SKM-1 treated with dmso at 0.1 percent for 144 hours (cell line): Measurements from ENCODE around the gene SIN3B.

Experiments used
- DNase-seq: peaks from one replicate; lab custom pipeline; 2025; ENCODE audit not compliant: unreplicated experiment; lab: John Stamatoyannopoulos, UW

The SIN3B gene

DNA sequence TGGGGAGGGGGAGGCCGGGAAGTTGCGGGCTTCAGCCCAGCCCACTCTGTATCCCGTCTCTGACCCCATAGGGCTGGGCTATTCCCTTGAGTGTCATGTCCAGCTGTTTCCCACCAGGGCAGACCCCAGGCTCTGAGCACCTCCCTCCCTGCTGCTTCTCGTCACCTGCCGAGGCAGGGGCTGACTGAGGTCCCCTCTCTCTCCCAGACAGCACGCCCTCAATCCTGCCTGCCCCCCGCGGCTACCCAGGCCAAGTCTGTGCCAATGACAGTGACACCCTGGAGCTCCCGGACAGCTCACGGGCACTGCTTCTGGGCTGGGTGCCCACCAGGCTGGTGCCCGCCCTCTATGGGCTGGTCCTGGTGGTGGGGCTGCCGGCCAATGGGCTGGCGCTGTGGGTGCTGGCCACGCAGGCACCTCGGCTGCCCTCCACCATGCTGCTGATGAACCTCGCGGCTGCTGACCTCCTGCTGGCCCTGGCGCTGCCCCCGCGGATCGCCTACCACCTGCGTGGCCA is 60.2 kb downstream of the SIN3B start:
- no peak for DNase-seq

DNA sequence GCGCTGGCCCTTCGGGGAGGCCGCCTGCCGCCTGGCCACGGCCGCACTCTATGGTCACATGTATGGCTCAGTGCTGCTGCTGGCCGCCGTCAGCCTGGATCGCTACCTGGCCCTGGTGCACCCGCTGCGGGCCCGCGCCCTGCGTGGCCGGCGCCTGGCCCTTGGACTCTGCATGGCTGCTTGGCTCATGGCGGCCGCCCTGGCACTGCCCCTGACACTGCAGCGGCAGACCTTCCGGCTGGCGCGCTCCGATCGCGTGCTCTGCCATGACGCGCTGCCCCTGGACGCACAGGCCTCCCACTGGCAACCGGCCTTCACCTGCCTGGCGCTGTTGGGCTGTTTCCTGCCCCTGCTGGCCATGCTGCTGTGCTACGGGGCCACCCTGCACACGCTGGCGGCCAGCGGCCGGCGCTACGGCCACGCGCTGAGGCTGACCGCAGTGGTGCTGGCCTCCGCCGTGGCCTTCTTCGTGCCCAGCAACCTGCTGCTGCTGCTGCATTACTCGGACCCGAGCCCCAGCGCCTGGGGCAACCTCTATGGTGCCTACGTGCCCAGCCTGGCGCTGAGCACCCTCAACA is 60.8 kb downstream of the SIN3B start:
- DNase-seq = no peak

DNA sequence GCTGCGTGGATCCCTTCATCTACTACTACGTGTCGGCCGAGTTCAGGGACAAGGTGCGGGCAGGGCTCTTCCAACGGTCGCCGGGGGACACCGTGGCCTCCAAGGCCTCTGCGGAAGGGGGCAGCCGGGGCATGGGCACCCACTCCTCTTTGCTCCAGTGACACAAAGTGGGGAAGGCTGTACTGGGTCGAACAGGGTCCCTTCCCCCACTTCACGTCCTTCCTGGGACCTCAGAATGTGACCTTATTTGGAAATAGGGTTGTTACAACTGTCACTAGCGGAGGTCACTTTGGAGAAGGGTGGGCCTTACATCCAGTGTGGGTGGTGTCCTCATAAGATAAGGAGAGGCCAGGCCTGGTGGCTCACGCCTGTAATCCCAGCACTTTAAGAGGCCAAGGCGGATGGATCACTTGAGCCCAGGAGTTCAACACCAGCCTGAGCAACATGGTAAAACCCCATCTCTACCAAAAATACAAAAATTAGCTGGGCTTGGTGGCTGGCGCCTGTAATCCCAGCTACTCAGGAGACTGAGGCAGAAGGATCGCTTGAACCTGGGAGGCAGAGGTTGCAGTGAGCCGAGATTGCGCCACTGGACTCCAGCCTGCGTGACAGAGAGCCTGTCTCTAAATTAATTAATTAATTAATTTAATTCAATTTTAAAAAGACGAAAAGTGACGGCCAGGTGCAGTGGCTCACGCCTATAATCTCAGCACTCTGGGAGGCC is 61.4 kb downstream of the SIN3B start:
- no peak for DNase-seq

DNA sequence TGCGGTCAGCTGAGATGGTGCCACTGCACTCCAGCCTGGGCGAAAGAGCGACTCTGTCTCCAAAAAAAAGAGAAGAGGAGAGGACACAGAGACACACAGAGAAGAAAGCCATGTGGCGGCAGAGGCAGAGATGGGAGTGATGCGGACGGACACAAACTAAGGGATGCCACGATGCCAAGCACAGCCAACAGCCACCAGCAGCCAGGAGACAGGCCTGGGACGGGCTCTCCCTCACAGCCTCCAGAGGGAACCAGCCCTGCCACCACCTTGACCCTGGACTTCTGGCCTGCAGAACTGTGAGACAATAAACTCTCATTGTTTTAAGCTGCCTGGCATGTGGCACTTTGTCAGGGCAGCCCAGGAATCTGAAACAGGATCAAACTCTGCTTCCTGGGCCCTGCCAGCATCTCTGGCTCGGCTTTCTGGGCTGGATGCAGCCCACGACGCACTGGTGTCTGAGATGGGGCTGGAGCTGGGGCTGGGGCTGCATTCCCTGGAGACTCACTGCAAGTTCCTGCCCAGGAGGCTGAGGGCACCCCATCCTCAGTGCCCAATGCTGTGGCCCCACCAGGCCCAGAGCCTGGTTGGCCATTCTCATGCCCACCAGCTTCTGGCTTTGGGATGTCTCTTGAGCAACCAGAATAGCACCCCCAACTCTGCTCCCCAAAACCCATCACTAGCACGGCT is 62.6 kb downstream of the SIN3B start:
- no peak for DNase-seq

DNA sequence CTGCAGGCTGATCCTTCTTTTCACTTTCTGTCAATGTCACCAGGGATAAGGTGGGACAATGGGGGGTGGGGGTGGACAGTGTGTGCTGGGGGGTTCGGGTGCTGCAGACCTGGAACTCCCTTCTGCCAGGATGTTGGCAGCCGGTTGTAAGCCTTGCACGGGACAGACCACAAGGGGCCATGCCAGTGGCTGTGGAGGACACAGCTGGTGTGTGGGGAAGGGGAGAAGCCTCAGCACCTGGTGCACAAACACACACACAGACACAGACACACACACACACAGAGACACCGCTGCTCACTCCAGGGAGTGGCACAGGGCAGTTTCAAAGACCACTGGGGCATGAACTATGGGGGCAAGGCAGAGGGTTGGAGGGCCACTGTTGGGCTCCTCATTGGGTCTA is 63.2 kb downstream of the SIN3B start:
- DNase-seq = no peak

DNA sequence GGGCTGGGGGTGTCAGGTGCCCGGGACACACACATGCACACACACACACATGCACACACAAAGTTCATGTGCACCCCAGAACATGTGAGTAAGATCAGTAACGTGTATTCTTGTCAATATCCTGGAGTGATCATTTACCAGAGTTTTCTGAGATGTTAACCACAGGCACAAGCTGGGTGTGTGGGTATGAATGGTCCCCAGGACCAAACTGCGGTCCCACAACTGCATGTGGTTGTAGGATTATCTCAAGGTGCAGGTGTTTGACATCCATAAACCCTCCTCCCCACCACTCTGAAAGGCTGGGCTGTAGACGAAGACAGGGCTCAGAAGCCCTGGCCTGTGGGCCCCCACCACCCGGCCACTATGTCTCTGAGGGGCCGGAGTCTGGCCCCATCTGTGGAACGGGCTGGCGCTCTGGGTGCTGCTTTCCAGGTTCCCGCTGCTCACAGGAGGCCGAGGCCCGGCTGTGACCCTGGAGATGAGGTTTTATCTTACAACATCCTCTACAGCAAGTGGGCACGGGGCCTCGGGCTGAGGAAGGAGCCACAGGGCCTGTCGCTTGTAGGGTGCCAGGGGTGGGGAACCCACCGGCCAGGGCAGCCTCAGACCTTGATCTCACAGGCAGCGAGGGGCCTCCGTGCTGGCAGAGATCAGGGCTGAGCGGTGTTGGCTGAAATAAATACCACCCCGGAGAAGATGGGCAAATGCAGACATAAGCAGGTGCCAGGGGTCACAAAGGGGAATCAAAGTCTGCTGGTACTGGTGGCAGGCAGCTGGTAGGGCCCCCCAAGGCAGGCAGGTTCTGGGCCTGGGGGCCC is 63.9 kb downstream of the SIN3B start:
- no peak for DNase-seq

DNA sequence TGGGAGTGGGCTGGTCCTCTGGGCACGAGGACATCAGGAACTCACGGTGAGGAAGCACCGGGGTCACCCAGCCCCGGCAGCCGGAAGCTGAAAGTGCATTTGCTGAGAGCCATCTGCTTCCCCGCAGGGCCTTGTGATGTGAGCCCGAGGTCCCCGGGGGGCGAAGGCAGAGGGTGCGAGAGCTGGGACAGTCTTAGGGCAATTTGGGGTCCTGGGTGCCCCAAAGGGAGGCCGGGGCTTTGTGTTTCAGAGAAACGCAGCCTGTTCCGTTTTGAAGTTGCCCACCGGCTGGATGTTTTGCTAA is 64.4 kb downstream of the SIN3B start:
- no peak for DNase-seq

DNA sequence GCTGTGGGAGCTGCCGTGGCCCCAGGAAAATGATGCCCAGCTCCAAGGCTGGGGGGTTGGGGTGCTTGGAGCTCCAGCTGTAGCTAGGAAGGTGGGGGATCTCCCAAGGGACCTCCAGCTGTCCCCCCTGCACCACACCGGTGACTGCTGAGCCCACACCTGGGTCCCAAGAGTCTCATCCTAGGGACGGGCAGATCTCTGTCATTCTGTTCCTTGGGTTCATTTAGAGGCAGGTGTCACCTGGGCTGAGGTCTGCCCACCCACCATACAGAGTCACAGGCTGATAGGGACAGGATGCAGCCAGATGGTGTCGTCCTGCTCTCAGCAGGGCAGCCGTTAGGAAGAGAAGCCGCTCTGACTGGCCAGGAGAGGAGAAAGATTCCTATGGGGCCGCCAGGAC is 64.9 kb downstream of the SIN3B start:
- DNase-seq = no peak

DNA sequence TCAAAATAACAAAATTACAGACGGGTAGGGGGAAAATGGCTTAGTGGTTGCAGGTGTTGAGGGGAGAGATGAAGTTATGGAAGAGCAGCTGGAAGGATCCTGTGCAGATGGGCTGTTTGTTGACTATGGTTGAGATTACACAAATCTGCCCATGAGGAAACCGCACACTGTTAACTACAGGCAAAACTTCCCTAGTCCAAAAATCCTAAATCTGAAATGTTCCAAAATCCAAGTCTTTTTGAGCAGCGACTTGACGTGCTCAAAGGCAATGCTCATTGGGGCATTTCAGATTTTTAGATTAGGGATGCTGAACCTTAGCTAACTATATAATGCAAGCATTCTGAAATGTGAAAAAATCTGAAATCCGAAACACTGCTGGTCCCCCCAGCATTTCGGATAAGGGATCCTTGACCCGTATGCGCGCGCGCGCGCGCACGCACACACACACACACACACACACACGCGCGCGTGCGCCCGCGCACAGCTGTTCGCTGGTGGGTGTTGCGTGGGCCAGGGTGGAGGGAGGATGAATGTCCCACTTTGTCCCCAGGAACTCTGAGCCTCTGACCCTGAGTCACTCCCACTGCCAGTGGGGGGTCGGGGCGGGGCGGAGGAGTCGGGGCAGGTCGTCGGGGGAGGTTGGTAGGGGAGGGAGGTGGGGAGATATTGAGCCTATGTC is 66.4 kb downstream of the SIN3B start:
- DNase-seq = no peak

DNA sequence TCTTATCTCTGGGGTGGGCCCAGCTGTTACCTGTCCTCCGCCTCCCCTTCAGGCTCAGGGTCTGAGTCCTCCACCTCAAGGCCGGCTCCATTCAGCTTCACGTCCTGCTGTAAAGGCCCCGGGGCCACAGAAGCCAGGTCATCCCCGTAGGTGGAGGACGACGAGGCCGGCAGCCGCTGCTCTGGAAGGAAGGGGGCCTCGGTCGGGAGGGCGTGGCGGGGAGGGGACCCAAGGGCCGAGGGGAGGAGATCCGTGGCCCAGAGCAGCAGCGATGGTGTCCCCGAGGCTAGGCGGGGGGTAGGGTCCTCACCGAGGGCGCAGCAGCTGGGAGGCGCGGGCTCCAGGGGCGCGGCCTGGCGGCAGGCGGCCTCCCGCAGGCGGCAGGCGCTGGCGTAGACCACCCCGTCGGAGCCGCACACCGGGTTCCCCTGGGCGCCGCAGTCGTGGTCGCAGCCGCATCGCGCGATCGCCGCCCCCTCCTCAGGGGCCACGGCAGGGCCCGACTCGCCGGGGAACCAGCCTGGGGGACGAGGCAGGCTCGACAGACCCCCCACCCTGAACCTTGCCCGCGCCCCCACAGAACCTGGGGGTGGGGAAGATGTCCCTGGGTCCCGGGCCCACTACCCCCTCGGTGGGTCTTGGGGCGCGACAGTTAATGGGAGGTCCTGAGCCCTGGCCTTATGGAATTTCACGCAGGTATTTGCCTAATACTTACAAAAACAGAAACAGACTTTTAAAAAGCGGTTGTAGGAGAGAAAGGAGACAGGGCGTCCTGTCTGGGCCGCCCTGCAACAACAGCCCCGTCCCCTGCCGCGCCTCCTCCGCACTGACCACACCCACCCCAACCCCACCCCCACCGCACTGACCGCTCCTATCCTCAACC is 67.2 kb downstream of the SIN3B start:
- DNase-seq = no peak

DNA sequence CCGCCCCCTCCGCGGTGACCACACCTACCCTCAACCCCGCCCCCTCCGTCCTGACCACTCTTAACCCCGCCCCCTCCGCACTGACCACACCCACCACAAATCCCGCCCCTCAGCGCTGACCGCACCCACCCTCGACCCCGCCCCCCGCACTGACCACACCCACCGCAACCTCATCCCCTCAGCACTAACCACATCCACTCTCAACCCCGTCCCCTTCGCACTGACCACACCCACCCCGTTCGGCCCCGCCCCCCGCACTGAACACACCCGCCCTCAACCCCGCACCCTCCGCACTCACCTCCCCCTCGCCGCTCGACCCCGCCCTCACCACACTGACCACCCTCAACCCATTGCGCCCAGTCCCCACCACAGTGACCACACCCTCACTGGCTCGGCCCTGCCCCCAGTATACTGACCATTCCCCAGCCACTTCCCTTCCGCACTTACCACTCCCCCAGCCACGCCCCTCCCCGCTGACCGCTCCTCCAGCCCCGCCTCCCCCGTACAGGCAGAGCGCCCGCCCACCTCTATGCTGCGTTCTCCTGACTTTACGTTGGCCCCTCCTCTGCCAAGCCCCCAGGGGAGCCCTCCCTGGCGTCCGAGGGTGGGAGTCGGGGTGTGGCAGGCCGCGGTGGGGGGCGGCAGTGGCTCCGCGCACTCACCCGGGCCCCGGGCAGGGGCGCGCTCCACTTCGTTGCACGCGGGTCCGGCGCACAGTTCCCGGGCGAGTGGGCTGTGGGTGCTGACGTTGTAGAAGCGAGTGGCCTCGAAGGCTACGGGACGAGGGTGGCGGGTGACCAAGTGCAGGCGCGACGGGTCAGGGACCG is 68.0 kb downstream of the SIN3B start:
- DNase-seq = peak; percentile 43

DNA sequence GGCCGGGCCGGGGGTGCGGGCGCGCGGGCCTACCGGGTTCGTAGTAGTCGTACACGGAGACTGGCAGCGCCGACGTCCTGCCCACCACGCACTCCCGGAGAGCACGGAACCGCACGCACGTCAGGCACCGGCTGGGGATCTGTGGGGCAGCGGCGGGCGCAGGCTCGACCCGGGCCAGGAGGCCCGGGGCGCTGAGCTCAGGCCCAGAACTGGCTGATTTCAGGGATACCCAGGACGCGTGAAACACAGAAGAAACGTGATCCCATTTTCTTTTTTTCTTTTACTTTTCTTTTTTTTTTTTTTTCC is 68.6 kb downstream of the SIN3B start:
- DNase-seq = no peak

DNA sequence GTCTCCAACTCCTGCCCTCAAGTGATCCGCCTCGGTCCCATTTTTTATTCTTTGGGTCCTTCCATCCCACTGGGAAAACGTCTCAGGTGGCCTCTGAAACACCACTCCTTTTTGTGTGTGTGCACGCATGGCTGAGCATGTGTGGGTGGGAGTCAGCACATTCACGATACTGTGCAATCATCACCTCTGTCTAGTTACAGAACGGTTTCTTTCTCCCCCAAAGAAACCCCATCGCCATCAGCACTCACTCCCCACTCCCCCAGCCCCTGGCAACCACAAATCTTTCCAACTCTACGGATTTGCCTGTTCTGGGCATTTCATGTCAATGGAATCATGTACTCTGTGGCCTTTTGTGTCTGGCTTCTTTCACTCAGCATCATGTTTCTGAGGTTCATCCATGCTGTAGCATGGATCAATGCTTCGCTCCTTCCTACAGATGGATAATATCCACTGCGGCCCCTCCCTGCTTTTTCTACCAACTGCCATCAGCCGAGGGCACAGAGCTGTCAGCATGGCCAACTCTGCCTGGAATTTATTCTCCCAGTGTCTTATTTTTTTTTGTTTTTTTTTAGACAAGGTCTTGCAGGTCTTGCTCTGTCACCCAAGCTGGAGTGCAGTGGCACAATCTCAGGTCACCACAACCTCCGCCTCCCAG is 69.3 kb downstream of the SIN3B start:
- no peak for DNase-seq

DNA sequence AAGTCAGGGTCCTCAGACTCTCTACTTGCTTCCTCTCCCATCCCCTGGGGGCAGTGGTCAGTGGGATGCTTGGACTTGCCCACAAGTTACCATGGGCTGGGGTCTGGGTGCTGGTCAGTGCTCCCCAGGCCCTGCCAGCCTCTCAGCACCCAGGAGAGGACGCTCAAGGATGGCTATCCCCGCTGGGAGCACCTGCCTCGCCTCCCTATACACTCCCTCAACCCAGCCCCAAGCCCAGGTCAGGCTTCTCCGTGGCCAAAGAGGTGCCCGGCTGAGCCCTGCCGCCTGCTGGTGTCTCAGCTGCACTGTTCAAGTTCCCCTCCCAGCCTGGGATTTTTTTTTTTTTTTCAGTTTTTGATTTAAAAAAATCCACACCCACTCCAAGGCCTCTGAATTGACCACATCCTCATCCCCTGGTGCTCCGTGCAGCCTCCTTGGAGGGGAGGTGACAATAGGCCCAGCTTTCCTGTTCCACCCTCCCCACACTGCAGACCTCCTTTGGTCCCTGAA is 70.4 kb downstream of the SIN3B start:
- peak; percentile 57 for DNase-seq

DNA sequence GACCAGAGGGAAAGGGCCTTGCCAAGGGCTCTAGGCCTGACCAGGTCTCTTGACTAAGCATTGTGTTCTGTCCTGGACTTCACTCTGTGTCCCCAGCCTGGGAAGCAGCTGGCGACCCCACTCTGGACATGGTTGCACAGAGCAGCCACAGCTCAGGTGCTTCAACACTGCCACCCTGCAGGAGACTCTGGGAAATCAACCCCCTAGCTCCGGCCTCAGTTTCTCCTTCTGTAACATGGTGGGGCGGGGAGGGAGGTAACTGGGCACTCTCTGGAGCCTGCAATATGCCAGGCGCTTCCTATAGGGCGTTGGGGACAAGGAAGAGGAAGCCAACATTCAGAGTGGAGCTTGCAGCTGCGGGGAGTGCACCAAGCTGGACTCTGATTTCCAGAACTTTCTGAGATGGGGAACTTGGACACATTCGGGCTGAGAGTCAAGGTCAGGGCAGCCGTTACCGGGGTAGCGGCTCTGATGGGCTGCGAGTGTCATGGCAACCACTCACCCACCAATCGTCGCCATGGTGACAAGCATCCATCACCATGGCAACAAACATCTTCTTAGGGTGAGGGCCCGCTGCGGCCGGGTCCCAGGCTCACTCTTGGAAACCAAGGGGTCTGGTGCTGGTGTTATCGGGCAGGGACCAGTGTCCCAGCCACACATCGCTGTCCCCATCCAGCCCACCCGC is 72.4 kb downstream of the SIN3B start:
- DNase-seq = no peak

DNA sequence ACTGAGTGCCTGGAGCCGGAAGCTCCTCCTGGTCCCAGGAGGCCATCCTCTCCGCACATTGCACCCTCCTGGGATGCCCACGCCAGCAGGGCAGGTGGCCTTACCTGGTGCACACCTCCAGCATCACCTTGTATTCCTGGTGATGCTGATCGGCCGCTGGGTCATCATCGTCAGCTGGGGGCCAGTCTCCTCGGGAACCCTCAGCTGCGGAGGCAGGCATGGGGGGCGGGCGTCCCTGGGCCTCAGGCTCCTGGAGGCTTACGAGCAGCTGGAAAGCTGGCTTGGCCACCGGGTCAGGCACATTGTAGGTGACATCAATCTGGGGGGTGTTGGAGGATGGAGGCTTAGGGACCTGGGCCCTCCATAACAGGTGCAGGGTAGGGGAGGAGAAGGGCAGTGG is 73.3 kb downstream of the SIN3B start:
- no peak for DNase-seq

DNA sequence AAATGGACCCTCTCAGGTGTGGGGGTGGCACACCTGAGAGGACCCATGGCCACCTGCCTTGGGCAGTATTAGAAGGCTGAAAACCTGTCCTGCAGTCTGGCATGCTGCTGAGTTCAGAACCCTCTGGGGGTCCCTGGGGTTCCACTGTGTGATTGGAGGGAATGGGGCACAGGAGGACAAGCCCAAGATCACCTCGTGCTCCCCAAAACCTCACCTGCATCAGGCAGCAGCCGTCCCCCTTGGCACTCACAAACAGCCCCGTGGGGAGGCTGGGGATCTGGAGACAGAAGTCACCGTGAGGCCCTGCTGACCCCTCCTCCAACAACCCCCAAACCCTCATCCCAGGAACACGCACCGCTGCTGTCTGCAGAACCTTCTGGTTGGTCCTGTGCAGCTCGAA is 74.1 kb downstream of the SIN3B start:
- no peak for DNase-seq

DNA sequence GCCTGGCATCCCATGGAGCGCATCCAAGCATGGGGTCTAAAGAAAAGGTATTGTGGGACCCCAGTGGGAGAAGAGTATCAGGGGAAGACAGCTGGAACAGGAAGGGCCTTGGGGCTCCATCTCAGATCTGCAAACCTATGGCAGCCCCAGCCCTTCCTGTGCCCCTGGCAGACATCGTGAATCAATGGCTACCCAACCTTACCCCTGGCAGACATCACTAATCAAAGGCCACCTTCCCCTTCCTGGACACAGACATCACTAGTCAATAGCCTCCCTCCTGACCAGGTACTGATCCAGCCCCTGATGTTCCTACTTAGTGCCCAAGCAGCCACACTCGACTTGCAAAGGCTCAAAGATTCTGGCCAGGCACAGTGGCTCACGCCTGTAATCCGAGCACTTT is 75.4 kb downstream of the SIN3B start:
- no peak for DNase-seq
